ENCODE measurements around the gene GRK1. TPM values are rescaled to one million over a fixed set of nuclear protein-coding genes. Genes with fewer than 3 reads are reported as not detected.
A peak's percentile ranks its signal among the peaks of the same experiment; 100 is the strongest.

Gene GRK1
- total RNA-seq (2021; fragmentation: NEBNext Ultra II Directional; extraction: Animal tissue kit (Norgen Biotek cat#: 25700)): 0.21 TPM in 1 of 2 replicates, not detected in the other
- polyA plus RNA-seq (2011; rRNA removed): 0.12 and 0.16 TPM in 2 replicates
- polyA plus RNA-seq (2011; cell fraction: cytosol; rRNA removed): 0.12 TPM
- 0.26 TPM for polyA plus RNA-seq (2011; cell fraction: nucleus; rRNA removed)
- polyA plus RNA-seq (2012, experiment 1 of 2): 0.13 TPM in 2 of 4 replicates, not detected in the others
- 0.07 TPM for polyA plus RNA-seq (2012, experiment 2 of 2)
- polyA plus RNA-seq (2013, experiment 1 of 2): not detected
- polyA plus RNA-seq (2013, experiment 2 of 2): not detected
- polyA minus RNA-seq (2011; rRNA and poly(A)+ RNA removed): 0.06 and 0.10 TPM in 2 replicates
- polyA minus RNA-seq (2011; cell fraction: cytosol; rRNA and poly(A)+ RNA removed): not detected
- not detected for polyA minus RNA-seq (2011; cell fraction: nucleus; rRNA and poly(A)+ RNA removed)
- long read RNA-seq, experiment 1: 0 reads
- long read RNA-seq, experiment 2: 0 reads

DNA sequence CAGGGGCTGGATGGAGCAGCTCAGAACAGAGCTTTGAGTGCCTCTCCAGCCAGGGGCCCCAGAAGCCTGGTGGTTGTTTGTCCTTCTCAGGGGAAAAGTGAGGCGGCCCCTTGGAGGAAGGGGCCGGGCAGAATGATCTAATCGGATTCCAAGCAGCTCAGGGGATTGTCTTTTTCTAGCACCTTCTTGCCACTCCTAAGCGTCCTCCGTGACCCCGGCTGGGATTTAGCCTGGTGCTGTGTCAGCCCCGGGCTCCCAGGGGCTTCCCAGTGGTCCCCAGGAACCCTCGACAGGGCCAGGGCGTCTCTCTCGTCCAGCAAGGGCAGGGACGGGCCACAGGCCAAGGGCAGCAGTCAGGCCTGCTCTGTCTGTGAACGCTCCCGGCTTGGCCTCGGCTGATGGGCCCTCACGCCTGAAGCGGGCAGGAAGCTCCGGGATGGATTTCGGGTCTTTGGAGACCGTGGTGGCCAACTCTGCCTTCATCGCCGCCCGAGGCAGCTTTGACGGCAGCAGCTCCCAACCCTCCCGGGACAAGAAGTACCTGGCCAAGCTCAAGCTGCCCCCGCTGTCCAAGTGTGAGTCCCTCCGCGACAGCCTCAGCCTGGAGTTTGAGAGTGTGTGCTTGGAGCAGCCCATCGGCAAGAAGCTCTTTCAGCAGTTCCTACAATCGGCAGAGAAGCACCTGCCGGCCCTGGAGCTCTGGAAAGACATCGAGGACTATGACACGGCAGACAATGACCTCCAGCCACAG lies at the start of gene GRK1:
TSS of gene GRK1 (plus strand) at position 269 of the 751 bp plus-strand sequence. CDS start at position 437, 168 bp downstream.
- Histone ChIP-seq H3K23me2 (ENCODE audit: low read depth, low read length) (peaks cover 2% of the 10 kb centered on the region; the same call in 1 of the 2 replicates), H3K18ac (ENCODE audit: extremely low read depth, low read length) (no peak within 1 kb of the TSS; the same call in 1 of the 2 replicates), H2BK5ac (ENCODE audit: low read depth, low read length) (no peak within 1 kb of the TSS), H3K23ac (ENCODE audit: insufficient read length) (no peak within 1 kb of the TSS), H3K36me3 (ENCODE audit: control insufficient read depth in 2 of 4, insufficient read depth in 4 of 4, low read length in 3 of 4) (no peaks in the 10 kb centered on the region; a peak in 1 of 8 replicates), H3K79me2 (ENCODE audit: control insufficient read depth in 1 of 2, insufficient read depth in 2 of 2, low read length in 2 of 2) (no peaks in the 10 kb centered on the region), H3K9ac (replicated peaks in 1 of 4; ENCODE audit: extremely low read depth in 1 of 4, low read depth in 3 of 4, low read length in 3 of 4) (no peak within 1 kb of the TSS), H4K5ac (ENCODE audit: insufficient read length, low read depth, low read length) (no peak within 1 kb of the TSS), H4K8ac (ENCODE audit: extremely low read depth, insufficient read depth, low read length) (peak within 1 kb of the TSS; percentile 76; the same call in 1 of the 2 replicates), H3K4me2 (ENCODE audit: insufficient read depth in 1 of 2, low read depth in 2 of 2, low read length in 2 of 2) (no peak within 1 kb of the TSS), H3K4ac (replicated peaks; ENCODE audit: insufficient read length, low read depth, low read length) (no peak within 1 kb of the TSS), H3K9me3 (ENCODE audit: insufficient read depth in 2 of 2, low read depth in 1 of 2, low read length in 1 of 2) (no peaks in the 10 kb centered on the region), H2BK120ac (replicated peaks; ENCODE audit: low read depth, low read length) (no peak within 1 kb of the TSS), H2BK20ac (ENCODE audit: low read length) (no peak within 1 kb of the TSS), H2BK12ac (ENCODE audit: low read depth, low read length) (no peak within 1 kb of the TSS), H2AK5ac (ENCODE audit: low read depth, low read length) (no peak within 1 kb of the TSS), H3K27ac (ENCODE audit: low read depth, low read length) (no peak within 1 kb of the TSS), H2BK15ac (ENCODE audit: low read length) (no peak within 1 kb of the TSS), H3K4me3 (ENCODE audit: extremely low read depth in 1 of 4, insufficient read depth in 2 of 4, low read depth in 3 of 4, low read length in 4 of 4) (no peak within 1 kb of the TSS), H3K14ac (ENCODE audit: insufficient read length) (no peak within 1 kb of the TSS), H2AFZ (ENCODE audit: low read length) (no peak within 1 kb of the TSS), H3K56ac (replicated peaks; ENCODE audit: insufficient read length, low read depth, low read length) (no peak within 1 kb of the TSS), H3K79me1 (ENCODE audit: low read depth, low read length) (no peaks in the 10 kb centered on the region), H4K91ac (replicated peaks; ENCODE audit: insufficient read length, low read length) (no peak within 1 kb of the TSS), H3K27me3 (replicated peaks in 1 of 4; ENCODE audit: control insufficient read depth in 3 of 4, extremely low read depth in 1 of 4, insufficient read depth in 3 of 4, low read length in 3 of 4) (no peaks in the 10 kb centered on the region), H3K4me1 (replicated peaks in 1 of 4; ENCODE audit: control insufficient read depth in 3 of 4, insufficient read depth in 4 of 4, low read length in 3 of 4) (peaks cover 0 to 2% (median 0%) of the 10 kb centered on the region in 4 experiments; a peak in 2 of 7 replicates), H4K20me1 (replicated peaks in 1 of 2; ENCODE audit: control insufficient read depth in 1 of 2, insufficient read depth in 2 of 2, low read length in 2 of 2) (peaks cover 0 to 3% of the 10 kb centered on the region in 2 experiments)
- POLR2A ChIA-PET (ENCODE audit: partially characterized antibody): interaction anchor here (0.9 to 1.2 kb wide), 2 partner anchors 58 to 60 kb away, joined by 3 to 4 read pairs (median 4); no protein-coding TSS in a partner anchor
- DNase-seq (ENCODE audit: low read depth in 1 of 2, low spot score in 2 of 2): no peak
- CTCF ChIA-PET (ENCODE audit: partially characterized antibody): interaction anchor here (0.6 to 3.7 kb wide), 6 partner anchors 18 to 626 kb away, joined by 3 to 19 read pairs (median 4); no protein-coding TSS in a partner anchor
- no peak for TF ChIP-seq SIN3A (conservative IDR thresholded peaks at IDR 0.05 in 1 of 2, IDR thresholded peaks at IDR 0.05 in 1 of 2; ENCODE audit: low read depth in 1 of 2, low read length in 2 of 2)
- TF ChIP-seq, protein P1, sequence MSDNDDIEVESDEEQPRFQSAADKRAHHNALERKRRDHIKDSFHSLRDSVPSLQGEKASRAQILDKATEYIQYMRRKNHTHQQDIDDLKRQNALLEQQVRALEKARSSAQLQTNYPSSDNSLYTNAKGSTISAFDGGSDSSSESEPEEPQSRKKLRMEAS (IDR thresholded peaks at IDR 0.05): 0 out of 2 replicates have a peak, but pooled peaks have one; percentile 8
- FAIRE-seq: no peak
- 87% methylated on average over 16 of the region's 32 CpGs; no CpG with 5 or more reads in 1 of the 2 experiments for WGBS, 2 experiments (ENCODE audit: extremely low coverage in 1 of 2, insufficient coverage in 1 of 2, insufficient read length in 1 of 2, insufficient replicate concordance in 2 of 2, low coverage in 1 of 2, low lambda C conversion rate in 2 of 2, missing lambda C conversion rate in 1 of 2)
